ENCODE results near the gene SATB2. TPM values are rescaled to one million over a fixed set of nuclear protein-coding genes. Genes with fewer than 3 reads are reported as not detected.

SATB2 gene
- total RNA-seq, 2 experiments from 2014 or later = 0.06 to 0.11 TPM

DNA sequence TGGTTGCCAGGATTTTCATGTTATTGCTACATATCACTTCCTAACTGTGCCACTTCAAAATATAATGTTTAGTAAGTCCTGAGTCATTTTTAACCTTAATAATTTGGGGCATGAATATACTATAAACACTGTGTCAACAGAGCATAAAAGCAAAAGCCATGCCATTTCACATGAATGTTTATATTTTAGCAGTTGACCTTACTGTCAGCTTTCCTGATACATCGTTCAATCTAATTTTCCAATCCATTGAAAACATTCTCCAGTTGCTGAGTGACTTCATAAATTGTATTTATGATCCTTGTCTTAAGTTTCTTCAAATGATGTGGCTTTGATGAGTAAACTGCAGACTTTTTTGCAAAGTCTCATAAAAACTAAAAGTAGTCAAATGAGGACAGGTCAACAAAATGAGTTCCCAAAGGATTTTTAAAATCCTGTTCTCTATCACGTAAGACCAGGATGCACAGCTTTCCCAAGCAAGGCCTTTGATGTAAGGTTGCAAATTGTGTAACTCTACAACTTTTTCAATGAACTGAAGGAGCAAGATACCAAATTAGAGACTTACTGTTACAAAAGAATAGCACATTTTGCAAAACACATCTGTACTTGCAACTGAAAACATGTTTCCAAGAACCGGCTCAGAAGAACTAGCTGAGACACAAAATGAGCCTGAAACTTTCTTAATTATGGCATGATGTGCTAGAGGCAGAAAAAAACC, 117.7 kb downstream of the SATB2 start:
- DNase-seq (no peak), ATAC-seq (ENCODE audit: low read depth) (no peak)
- Mint-ChIP-seq H3K4me1 (no peaks in the 10 kb centered on the region), H3K9me3 (no peaks in the 10 kb centered on the region), H3K4me3 (no peak overlapping the region), H3K27ac (no peak overlapping the region), H3K27me3 (peaks cover 5% of the 10 kb centered on the region), H3K36me3 (no peaks in the 10 kb centered on the region)
- POLR2A ChIA-PET = no interaction called here

DNA sequence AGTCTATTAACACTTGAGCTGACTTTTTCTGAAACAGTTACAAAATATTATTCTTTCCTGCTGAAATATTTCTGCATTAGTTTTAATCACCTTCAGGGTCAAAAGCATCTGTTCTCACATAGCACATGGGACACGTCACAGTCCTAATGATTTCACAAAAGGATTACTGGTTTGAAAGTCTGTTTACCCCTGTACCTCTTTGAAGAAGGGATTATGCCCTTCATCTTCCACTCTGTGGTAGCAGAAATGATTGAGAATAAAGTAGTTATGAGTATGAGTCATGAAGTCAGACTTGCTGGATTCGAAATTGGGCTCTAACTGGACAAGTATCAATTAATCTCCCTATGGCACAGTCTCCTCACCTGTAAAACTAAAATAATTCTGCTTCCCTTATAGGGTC, 121.2 kb downstream of the SATB2 start:
- ATAC-seq (ENCODE audit: low read depth) (no peak), DNase-seq (no peak)

GRCh38 chr2:199335502-199335901, 122.2 kb downstream of the SATB2 start:
- ATAC-seq (ENCODE audit: low read depth) (no peak), DNase-seq (no peak)
- Mint-ChIP-seq H3K27ac (no peak overlapping the region), H3K9me3 (no peaks in the 10 kb centered on the region), H3K4me3 (no peak overlapping the region), H3K36me3 (no peaks in the 10 kb centered on the region), H3K27me3 (peaks cover 7% of the 10 kb centered on the region), H3K4me1 (no peaks in the 10 kb centered on the region)
- POLR2A ChIA-PET = no interaction called here

More for the DNA sequence above, 121.2 kb downstream of the SATB2 start:
- Mint-ChIP-seq H3K27ac (no peak overlapping the region), H3K36me3 (no peaks in the 10 kb centered on the region), H3K4me1 (no peaks in the 10 kb centered on the region), H3K27me3 (peaks cover 7% of the 10 kb centered on the region), H3K4me3 (no peak overlapping the region), H3K9me3 (no peaks in the 10 kb centered on the region)
- POLR2A ChIA-PET = no interaction called here

DNA sequence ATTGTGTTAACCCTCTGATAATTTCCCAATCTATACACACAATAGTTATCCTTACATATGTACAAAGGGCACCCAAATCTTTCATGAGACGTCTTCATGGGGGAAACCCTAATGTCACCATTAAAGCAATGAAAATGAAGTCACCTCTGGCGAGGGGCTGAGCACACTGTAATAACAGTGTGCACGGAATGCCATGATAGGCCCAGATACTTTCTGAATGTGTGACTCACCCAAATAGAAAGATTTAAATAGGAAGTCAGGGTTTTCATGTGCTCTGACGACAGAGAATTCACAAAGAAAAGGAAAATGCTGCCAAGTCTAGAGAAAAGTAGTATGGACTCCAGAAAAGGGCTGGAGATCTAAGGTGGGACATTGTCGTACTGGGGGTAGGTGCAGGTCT, 128.3 kb downstream of the SATB2 start:
- ATAC-seq (ENCODE audit: low read depth) (no peak), DNase-seq (no peak)
- no peaks in the 10 kb centered on the region for H3K9me3 Mint-ChIP-seq
- POLR2A ChIA-PET = no interaction called here
- no peaks in the 10 kb centered on the region for H3K4me1 Mint-ChIP-seq
- H3K27ac Mint-ChIP-seq = no peak overlapping the region
- H3K27me3 Mint-ChIP-seq = peaks cover 2% of the 10 kb centered on the region
- H3K4me3 Mint-ChIP-seq = no peak overlapping the region
- no peaks in the 10 kb centered on the region for H3K36me3 Mint-ChIP-seq

GRCh38 chr2:199329031-199329430, 128.7 kb downstream of the SATB2 start:
- Mint-ChIP-seq H3K9me3 (no peaks in the 10 kb centered on the region), H3K4me3 (no peak overlapping the region), H3K4me1 (no peaks in the 10 kb centered on the region), H3K36me3 (no peaks in the 10 kb centered on the region), H3K27me3 (peaks cover 2% of the 10 kb centered on the region), H3K27ac (no peak overlapping the region)
- no peak for DNase-seq
- ATAC-seq (ENCODE audit: low read depth) = no peak
- POLR2A ChIA-PET = no interaction called here

- Mint-ChIP-seq H3K4me1 (no peaks in the 10 kb centered on the region), H3K27me3 (no peaks in the 10 kb centered on the region), H3K36me3 (no peaks in the 10 kb centered on the region), H3K27ac (no peak overlapping the region), H3K4me3 (no peak overlapping the region), H3K9me3 (no peaks in the 10 kb centered on the region)
- no peak for ATAC-seq (ENCODE audit: low read depth)
- POLR2A ChIA-PET = no interaction called here
- no peak for DNase-seq
Measured at GRCh38 chr2:199325881-199326280, 131.9 kb downstream of the SATB2 start.

DNA sequence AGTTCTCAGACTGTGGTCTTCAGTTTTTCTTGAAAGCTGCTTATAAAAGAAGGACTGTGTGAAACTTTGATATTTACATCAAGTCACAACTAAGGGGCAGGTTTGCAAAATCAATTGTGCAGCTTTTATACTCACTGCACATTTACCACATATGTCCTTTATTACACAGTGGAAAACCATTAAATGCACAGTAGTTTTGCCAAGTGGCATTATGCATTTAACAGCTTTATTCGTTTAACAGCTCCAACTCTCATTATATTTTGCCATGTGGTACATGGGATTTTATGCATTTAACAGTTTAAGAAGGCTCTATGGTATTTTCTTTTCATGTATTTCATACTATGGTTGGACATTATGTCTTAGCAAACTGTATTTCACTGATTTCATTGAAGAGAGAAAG, 135.6 kb downstream of the SATB2 start:
- ATAC-seq (ENCODE audit: low read depth) (no peak), DNase-seq (no peak)
- Mint-ChIP-seq H3K4me3 (no peak overlapping the region), H3K36me3 (no peaks in the 10 kb centered on the region), H3K27me3 (no peaks in the 10 kb centered on the region), H3K27ac (no peak overlapping the region), H3K9me3 (no peaks in the 10 kb centered on the region), H3K4me1 (no peaks in the 10 kb centered on the region)
- POLR2A ChIA-PET = no interaction called here

GRCh38 chr2:199317646-199318045, 140.1 kb downstream of the SATB2 start:
- no peak overlapping the region for H3K27ac Mint-ChIP-seq
- POLR2A ChIA-PET = no interaction called here
- no peaks in the 10 kb centered on the region for H3K27me3 Mint-ChIP-seq
- no peaks in the 10 kb centered on the region for H3K36me3 Mint-ChIP-seq
- H3K4me1 Mint-ChIP-seq = no peaks in the 10 kb centered on the region
- H3K9me3 Mint-ChIP-seq = no peaks in the 10 kb centered on the region
- no peak overlapping the region for H3K4me3 Mint-ChIP-seq
- ATAC-seq (ENCODE audit: low read depth) = no peak
- DNase-seq = no peak

DNA sequence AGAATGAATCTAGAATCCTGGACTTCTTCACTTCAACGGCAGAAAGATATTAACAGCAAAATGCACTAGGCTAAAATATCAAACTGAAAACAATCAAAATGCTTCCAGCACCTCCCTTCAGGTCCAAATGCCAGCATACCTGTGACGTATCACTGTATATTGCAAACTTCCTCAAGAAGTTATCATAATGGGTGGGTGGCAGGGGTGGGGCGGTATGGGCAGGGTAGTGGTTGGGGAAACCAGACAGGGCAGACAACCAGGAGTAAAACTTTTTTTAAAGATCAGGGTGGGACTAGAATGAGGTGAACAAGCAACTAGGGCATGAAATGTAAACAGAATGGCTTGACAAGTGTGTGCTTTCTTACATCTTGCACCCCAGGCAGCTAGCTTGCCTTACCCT, 140.9 kb downstream of the SATB2 start:
- no peaks in the 10 kb centered on the region for H3K27me3 Mint-ChIP-seq
- DNase-seq (no peak), ATAC-seq (ENCODE audit: low read depth) (no peak)
- H3K9me3 Mint-ChIP-seq = no peaks in the 10 kb centered on the region
- H3K4me3 Mint-ChIP-seq = no peak overlapping the region
- no peaks in the 10 kb centered on the region for H3K36me3 Mint-ChIP-seq
- no peaks in the 10 kb centered on the region for H3K4me1 Mint-ChIP-seq
- no peak overlapping the region for H3K27ac Mint-ChIP-seq
- POLR2A ChIA-PET = no interaction called here

DNA sequence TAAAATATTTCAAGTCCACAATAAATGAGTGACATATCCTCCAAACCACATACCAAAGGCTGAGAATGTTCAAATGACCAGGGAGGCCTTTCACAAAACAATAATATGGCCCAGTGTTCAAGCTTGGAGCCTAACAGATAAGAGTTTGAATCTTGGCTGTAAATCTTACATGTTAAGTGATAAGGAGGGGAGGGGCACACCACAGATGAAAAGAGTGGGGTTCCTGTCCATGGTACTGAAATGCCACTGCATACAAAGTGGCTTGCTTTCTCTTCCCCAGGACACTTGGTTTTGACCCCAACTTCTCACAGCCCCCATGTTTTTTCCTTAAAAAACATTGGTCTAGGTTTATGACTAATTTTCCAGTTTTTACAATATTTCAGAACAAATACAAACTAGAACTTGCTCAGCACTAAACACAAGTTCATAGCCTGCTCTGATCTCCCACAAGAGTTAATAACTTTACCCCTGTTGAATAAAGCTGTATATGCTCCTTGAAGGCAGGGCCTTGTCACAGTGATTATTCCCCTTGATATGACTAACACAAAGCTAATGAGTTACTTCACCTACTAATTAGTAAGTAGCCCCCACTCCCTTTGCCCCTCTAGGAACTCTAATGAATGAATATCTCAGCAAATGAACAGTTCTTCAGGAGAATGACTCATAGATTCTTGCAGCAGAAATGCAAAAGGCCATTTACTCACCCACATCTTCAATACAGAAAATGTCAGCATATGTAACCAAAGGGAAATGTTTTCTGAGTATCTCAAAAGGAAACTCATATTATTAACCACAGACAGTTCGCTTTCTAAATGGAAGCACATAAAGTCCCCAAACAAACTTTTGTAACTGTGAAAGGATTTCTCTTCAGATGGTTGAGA, 142.2 kb downstream of the SATB2 start:
- POLR2A ChIA-PET = no interaction called here
- H3K9me3 Mint-ChIP-seq = no peaks in the 10 kb centered on the region
- no peaks in the 10 kb centered on the region for H3K4me1 Mint-ChIP-seq
- H3K36me3 Mint-ChIP-seq = no peaks in the 10 kb centered on the region
- ATAC-seq (ENCODE audit: low read depth) (no peak), DNase-seq (no peak)
- no peak overlapping the region for H3K27ac Mint-ChIP-seq
- no peaks in the 10 kb centered on the region for H3K27me3 Mint-ChIP-seq
- no peak overlapping the region for H3K4me3 Mint-ChIP-seq

DNA sequence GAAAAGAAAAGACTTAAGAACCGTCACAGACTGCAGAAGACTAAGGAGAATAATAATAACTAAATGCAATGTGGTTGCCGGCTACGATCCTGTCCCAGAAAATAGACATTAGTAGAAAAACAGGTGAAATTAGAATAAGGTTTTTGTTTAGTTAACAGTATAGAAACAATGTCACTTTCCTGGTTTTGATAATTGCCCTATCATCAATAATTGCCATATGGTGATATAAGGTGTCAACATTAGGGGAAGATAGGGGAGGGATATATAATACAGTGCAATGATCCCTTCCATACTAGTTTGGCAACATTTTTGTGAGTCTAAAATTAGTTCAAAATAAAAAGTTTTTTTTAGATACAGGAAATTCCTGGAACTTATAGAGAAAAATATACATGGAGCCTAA, 144.8 kb downstream of the SATB2 start:
- POLR2A ChIA-PET = no interaction called here
- no peak for ATAC-seq (ENCODE audit: low read depth)

GRCh38 chr2:199310771-199311585, 146.8 kb downstream of the SATB2 start:
- no peaks in the 10 kb centered on the region for H3K27me3 Mint-ChIP-seq
- ATAC-seq (ENCODE audit: low read depth) (no peak), DNase-seq (no peak)
- H3K4me3 Mint-ChIP-seq = no peak overlapping the region
- H3K27ac Mint-ChIP-seq = no peak overlapping the region
- POLR2A ChIA-PET = no interaction called here
- H3K4me1 Mint-ChIP-seq = no peaks in the 10 kb centered on the region
- no peaks in the 10 kb centered on the region for H3K9me3 Mint-ChIP-seq
- no peaks in the 10 kb centered on the region for H3K36me3 Mint-ChIP-seq

More for the DNA sequence above, 144.8 kb downstream of the SATB2 start:
- H3K9me3 Mint-ChIP-seq = no peaks in the 10 kb centered on the region
- no peaks in the 10 kb centered on the region for H3K36me3 Mint-ChIP-seq
- H3K27ac Mint-ChIP-seq = no peak overlapping the region
- H3K27me3 Mint-ChIP-seq = no peaks in the 10 kb centered on the region
- H3K4me3 Mint-ChIP-seq = no peak overlapping the region
- no peaks in the 10 kb centered on the region for H3K4me1 Mint-ChIP-seq
- no peak for DNase-seq

GRCh38 chr2:199309973-199310372, 147.8 kb downstream of the SATB2 start:
- no peaks in the 10 kb centered on the region for H3K27me3 Mint-ChIP-seq
- no peak for ATAC-seq (ENCODE audit: low read depth)
- H3K4me1 Mint-ChIP-seq = no peaks in the 10 kb centered on the region
- H3K27ac Mint-ChIP-seq = no peak overlapping the region
- H3K4me3 Mint-ChIP-seq = no peak overlapping the region
- H3K36me3 Mint-ChIP-seq = no peaks in the 10 kb centered on the region
- H3K9me3 Mint-ChIP-seq = no peaks in the 10 kb centered on the region
- DNase-seq = no peak
- POLR2A ChIA-PET = no interaction called here

Data from activated naive CD8-positive, alpha-beta T cell treated with anti-CD3 and anti-CD28 coated beads, Interleukin-2, amount 10 ng/mL, durations not matched to agents 7 days and 5 days (primary cell).